SU-DHL-6 (cell line): Measurements from ENCODE around the gene KIAA0825.

Source experiments
- EZH2phosphoT487 ChIP-seq: fragments of 200-600 bp; sonication (generic), shearing (Covaris generic); conservative IDR thresholded peaks from 2 replicates; pipeline ENCODE4 v1.6.1; 2018; ENCODE audit warnings: mild to moderate bottlenecking, antibody characterized with exemption, low read length, moderate library complexity, mixed read lengths
- TF ChIP-seq, protein P1 (sequence below): fragments of 200-600 bp; sonication (generic); IDR thresholded peaks from one replicate; pipeline ENCODE4 v1.5.1; 2017; ENCODE audit warnings: antibody characterized with exemption, mild to moderate bottlenecking, low read length, moderate library complexity; ENCODE audit not compliant: insufficient read depth, poor library complexity, severe bottlenecking

DNA sequence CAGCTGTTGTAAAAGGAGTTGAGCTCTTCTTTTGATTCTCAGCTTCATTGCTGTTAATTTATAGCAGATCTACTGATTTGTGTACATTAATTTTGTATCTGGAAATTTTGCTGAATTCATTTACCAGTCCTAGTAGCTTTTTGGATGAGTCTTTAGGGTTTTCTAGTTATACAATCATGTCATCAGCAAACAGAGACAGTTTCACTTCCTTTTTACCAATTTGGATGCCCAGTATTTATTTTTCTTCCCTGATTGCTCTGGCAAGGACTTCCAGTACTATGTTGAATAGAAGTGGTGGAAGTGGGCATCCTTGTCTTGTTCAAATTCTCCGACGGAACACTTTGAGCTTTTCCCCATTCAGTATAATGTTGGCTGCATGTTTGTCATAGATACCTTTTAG lies 478.1 kb downstream of the KIAA0825 start:
- TF ChIP-seq, protein P1, sequence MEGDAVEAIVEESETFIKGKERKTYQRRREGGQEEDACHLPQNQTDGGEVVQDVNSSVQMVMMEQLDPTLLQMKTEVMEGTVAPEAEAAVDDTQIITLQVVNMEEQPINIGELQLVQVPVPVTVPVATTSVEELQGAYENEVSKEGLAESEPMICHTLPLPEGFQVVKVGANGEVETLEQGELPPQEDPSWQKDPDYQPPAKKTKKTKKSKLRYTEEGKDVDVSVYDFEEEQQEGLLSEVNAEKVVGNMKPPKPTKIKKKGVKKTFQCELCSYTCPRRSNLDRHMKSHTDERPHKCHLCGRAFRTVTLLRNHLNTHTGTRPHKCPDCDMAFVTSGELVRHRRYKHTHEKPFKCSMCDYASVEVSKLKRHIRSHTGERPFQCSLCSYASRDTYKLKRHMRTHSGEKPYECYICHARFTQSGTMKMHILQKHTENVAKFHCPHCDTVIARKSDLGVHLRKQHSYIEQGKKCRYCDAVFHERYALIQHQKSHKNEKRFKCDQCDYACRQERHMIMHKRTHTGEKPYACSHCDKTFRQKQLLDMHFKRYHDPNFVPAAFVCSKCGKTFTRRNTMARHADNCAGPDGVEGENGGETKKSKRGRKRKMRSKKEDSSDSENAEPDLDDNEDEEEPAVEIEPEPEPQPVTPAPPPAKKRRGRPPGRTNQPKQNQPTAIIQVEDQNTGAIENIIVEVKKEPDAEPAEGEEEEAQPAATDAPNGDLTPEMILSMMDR = no peak
- TF ChIP-seq EZH2phosphoT487 = no peak
